Loucy (cell line): Measurements from ENCODE around the gene NR2C2AP.

Experiments used
- EZH2phosphoT487 ChIP-seq: fragments of 200-600 bp; IDR thresholded peaks from 2 replicates; pipeline ENCODE4 v1.6.1; 2018; ENCODE audit warnings: antibody characterized with exemption, mild to moderate bottlenecking, moderate library complexity, borderline replicate concordance
- TF ChIP-seq, protein P1 (sequence below): fragments of 200-600 bp; sonication (generic); conservative IDR thresholded peaks from 2 replicates; pipeline ENCODE4 v1.5.1; 2014; ENCODE audit warnings: mild to moderate bottlenecking, antibody characterized with exemption, low read length

DNA sequence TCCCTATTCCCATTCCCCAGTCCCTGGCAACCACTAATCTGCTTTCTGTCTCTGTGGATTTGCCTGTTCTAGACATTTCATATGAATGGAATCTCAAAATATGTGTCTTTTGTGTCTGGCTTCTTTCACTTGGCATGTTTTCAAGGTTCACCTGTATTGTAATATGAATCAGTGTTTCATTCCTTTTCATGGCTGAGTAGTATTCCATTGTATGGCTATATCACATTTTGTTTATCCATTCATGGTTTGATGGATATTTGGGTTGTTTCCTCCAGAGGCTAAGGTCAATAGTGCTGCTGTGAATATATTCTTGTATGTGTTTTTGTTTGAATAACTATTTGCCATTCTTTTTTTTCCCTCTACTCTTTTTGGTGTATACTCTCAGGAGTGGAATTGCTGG is 33.0 kb upstream of the NR2C2AP start:
- TF ChIP-seq, protein P1, sequence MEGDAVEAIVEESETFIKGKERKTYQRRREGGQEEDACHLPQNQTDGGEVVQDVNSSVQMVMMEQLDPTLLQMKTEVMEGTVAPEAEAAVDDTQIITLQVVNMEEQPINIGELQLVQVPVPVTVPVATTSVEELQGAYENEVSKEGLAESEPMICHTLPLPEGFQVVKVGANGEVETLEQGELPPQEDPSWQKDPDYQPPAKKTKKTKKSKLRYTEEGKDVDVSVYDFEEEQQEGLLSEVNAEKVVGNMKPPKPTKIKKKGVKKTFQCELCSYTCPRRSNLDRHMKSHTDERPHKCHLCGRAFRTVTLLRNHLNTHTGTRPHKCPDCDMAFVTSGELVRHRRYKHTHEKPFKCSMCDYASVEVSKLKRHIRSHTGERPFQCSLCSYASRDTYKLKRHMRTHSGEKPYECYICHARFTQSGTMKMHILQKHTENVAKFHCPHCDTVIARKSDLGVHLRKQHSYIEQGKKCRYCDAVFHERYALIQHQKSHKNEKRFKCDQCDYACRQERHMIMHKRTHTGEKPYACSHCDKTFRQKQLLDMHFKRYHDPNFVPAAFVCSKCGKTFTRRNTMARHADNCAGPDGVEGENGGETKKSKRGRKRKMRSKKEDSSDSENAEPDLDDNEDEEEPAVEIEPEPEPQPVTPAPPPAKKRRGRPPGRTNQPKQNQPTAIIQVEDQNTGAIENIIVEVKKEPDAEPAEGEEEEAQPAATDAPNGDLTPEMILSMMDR, result no peak
- TF ChIP-seq EZH2phosphoT487, result no peak
